A204.1 (cell line): ENCODE measurements around the gene FOXK1.

Experiments
- FAIRE-seq: peaks from 2 replicates; lab custom pipeline; 2012; peaks lifted over from hg19 to GRCh38; lab: Jason Lieb, UNC

FOXK1 gene

GRCh38 chr7:4699841-4700240 is 17.7 kb downstream of the FOXK1 start:
- no peak for FAIRE-seq

GRCh38 chr7:4700577-4701235 is 18.6 kb downstream of the FOXK1 start:
- FAIRE-seq: no peak

GRCh38 chr7:4702961-4703512 is 20.9 kb downstream of the FOXK1 start:
- FAIRE-seq: no peak

- no peak for FAIRE-seq
These were observed 21.4 kb downstream of the FOXK1 start for GRCh38 chr7:4703532-4703931.

- FAIRE-seq: no peak
These were observed 24.5 kb downstream of the FOXK1 start for GRCh38 chr7:4706384-4707216.

DNA sequence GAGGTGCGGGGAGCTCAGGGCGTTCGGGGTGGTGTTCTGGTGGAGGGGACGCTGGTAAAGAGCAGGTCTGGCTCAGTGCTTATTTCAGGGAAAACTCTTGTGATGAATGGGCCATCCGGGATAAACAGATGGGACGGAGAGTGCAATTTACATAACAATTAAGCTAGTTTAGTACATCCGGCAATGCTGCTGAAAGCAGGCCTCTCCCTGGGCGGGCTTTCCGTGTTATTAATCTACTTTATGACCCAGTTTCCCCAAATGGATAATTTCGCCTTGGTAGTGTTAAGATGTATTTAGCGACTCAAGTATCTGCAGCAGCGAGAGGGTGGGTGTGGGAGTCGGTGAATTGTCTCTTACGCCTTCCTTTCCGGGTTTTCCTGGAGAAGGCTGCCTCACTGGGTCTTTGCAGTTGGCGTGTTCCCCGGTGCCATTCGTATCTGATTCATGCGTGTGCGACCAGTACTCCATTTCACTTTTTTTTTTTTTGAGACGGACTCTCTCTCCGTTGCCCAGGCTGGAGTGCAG is 25.2 kb downstream of the FOXK1 start:
- FAIRE-seq: no peak

GRCh38 chr7:4707980-4708411 is 25.9 kb downstream of the FOXK1 start:
- FAIRE-seq: no peak

GRCh38 chr7:4709187-4709586 is 27.1 kb downstream of the FOXK1 start:
- FAIRE-seq: no peak

- no peak for FAIRE-seq
These were observed 29.0 kb downstream of the FOXK1 start for GRCh38 chr7:4711093-4711492.

DNA sequence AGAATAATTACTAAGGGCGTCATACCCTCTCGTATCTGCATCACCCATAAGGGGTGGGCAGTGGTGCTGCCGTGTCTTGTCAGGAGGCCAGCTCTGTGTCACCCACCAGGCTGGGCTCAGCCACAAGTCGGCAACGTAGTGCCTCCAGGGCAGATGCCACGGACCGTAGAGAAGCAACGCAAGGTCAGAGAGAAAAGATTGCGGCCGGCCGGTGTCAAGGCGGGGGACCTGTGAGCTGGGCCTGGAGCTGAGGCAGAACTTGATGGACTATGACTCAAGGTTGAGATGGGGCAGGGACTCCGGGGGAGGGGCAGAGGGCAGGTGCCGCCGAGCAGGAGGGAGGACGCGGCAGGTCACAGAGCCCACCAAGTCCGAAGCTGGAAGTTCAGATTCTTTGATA is 29.5 kb downstream of the FOXK1 start:
- no peak for FAIRE-seq

- FAIRE-seq: no peak
These were observed 30.4 kb downstream of the FOXK1 start for GRCh38 chr7:4712281-4713182.

DNA sequence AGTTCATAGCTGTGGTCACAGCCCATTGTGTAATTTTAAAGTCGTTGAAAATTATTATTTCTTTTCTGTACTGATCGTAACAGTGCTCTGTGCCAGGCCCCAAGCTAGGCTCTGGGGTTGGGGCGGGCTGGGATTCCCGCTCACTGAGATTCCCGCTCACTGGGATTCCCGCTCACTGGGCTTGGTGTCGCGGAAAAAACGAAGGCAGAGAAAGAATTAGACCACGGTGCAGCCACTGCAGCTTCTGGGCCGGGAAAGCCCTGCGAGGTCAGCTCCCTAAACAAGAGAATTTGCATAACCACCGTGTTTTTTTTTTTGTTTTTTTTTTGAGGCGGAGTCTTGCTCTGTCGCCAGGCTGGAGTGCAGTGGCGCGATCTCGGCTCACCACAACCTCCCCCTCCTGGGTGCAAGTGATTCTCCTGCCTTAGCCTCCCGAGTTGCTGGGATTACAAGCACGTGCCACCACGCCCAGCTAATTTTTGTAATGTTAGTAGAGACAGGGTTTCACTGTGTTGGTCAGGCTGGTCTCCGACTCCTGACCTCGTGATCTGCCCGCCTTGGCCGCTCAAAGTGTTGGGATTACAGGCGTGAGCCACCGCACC is 31.2 kb downstream of the FOXK1 start:
- no peak for FAIRE-seq

DNA sequence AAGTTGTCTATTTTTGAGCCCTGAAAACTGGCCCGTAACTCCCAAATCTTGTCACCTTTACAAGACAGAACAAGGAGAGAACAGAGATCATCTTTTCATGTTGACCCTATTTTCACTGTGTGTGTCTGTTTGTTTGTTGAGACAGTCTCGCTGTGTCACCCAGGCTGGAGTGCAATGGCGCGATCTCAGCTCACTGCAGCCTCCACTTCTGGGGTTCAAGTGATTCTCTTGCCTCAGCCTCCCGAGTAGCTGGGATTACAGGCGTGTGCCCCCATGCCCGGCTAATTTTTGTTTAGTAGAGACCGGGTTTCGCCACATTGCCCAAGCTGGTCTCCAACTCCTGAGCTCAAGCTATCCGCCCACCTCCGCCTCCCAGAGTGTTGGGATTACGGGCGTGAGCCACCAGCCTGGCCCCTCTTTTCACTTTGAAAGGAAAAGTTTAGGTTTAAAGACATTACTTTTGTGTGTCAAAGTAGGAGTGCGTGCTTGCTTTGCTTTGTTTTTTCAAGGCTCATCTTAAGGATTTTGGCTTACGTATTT is 32.1 kb downstream of the FOXK1 start:
- no peak for FAIRE-seq

GRCh38 chr7:4714767-4715409 is 32.8 kb downstream of the FOXK1 start:
- FAIRE-seq: no peak

- no peak for FAIRE-seq
These were observed 33.3 kb downstream of the FOXK1 start for GRCh38 chr7:4715410-4715776.

- no peak for FAIRE-seq
These were observed 35.1 kb downstream of the FOXK1 start for GRCh38 chr7:4716946-4717795.

- no peak for FAIRE-seq
These were observed 36.0 kb downstream of the FOXK1 start for GRCh38 chr7:4718075-4718474.

GRCh38 chr7:4720225-4720624 is 38.1 kb downstream of the FOXK1 start:
- no peak for FAIRE-seq

- no peak for FAIRE-seq
These were observed 40.2 kb downstream of the FOXK1 start for GRCh38 chr7:4722308-4722707.
